ENCODE data around the gene STIM2.

DNA sequence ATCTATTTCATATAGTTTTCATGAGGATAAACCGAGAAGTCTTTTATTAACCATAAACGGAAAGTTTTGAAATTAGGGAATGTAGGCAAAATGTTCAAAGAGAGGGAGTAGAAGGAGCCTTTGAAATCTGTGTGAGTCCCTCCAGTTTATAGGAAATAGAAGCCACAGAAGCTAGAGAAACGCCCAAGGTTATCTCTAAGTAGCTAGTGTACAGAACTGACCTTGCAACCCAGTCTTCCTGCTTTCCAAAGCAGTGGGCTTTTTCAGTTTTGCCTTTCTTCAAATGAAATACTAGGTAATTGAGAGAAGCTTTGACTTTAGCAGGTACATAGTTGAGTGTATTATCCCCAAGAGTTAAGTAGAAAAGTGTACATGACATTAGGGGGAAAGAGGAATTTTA is 39.4 kb downstream of the STIM2 start:
- TF ChIP-seq CTCF (IDR thresholded peaks at IDR 0.05) (no peak), ZFX (IDR thresholded peaks at IDR 0.05; ENCODE audit: borderline replicate concordance) (no peak)

Data from 22Rv1 (cell line).